ENCODE data around the gene KNCN. TPM values are rescaled to one million over a fixed set of nuclear protein-coding genes. Genes with fewer than 3 reads are reported as not detected.

Gene KNCN
- total and polyA plus RNA-seq, 2 experiments from 2014 or later: not detected

DNA sequence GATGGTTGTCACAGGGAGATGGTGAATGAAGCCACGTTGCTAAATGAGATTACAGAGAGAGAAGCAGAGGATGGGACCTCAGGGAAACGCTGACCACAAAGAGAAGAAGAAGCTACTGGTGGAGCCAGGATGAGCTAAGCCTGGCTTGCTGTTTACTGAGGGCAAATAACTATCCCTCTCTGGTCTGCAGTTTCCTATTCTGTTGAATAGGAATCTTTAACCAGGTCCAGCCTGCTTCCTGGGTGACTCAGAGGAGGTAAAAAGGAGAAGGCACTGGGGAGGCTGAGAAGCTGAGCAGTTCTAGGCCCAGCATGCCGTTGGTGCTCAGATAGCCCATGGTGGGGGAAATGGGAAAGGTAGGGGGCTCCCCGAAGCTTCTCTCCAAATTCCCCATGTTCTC, 32.2 kb downstream of the KNCN start:
- no peak for ATAC-seq
- Histone ChIP-seq H3K36me3 (ENCODE audit: insufficient read depth) (no peaks in the 10 kb centered on the region), H3K9me2 (ENCODE audit: insufficient read depth) (no peaks in the 10 kb centered on the region), H3K4me2 (no peak overlapping the region), H3K4me1 (ENCODE audit: insufficient read depth) (peaks cover 43% of the 10 kb centered on the region), H3K27ac (ENCODE audit: low read depth) (no peak overlapping the region), H2AFZ (no peak overlapping the region), H4K20me1 (replicated peaks; ENCODE audit: insufficient read depth) (no peaks in the 10 kb centered on the region), H3K79me2 (replicated peaks; ENCODE audit: insufficient read depth) (no peaks in the 10 kb centered on the region), H3K4me3 (no peak overlapping the region), H3K27me3 (ENCODE audit: insufficient read depth) (peaks cover 85% of the 10 kb centered on the region), H3F3A (replicated peaks; ENCODE audit: low read depth) (0 out of 2 replicates have a peak, but pooled peaks cover 5% of the 10 kb centered on the region)
- Mint-ChIP-seq H3K36me3 (ENCODE audit: low read depth) (no peaks in the 10 kb centered on the region), H3K27ac (no peak overlapping the region), H3K27me3 (ENCODE audit: insufficient read depth, low read depth, poor library complexity) (peaks cover 56% of the 10 kb centered on the region), H3K4me3 (no peak overlapping the region), H3K4me1 (peaks cover 57% of the 10 kb centered on the region), H3K9me3 (peaks cover 3% of the 10 kb centered on the region; the same call in 1 of the 3 replicates)
- TF ChIP-seq JUNB (IDR thresholded peaks at IDR 0.05; ENCODE audit: unreplicated experiment): no peak
- TF ChIP-seq, protein P1, sequence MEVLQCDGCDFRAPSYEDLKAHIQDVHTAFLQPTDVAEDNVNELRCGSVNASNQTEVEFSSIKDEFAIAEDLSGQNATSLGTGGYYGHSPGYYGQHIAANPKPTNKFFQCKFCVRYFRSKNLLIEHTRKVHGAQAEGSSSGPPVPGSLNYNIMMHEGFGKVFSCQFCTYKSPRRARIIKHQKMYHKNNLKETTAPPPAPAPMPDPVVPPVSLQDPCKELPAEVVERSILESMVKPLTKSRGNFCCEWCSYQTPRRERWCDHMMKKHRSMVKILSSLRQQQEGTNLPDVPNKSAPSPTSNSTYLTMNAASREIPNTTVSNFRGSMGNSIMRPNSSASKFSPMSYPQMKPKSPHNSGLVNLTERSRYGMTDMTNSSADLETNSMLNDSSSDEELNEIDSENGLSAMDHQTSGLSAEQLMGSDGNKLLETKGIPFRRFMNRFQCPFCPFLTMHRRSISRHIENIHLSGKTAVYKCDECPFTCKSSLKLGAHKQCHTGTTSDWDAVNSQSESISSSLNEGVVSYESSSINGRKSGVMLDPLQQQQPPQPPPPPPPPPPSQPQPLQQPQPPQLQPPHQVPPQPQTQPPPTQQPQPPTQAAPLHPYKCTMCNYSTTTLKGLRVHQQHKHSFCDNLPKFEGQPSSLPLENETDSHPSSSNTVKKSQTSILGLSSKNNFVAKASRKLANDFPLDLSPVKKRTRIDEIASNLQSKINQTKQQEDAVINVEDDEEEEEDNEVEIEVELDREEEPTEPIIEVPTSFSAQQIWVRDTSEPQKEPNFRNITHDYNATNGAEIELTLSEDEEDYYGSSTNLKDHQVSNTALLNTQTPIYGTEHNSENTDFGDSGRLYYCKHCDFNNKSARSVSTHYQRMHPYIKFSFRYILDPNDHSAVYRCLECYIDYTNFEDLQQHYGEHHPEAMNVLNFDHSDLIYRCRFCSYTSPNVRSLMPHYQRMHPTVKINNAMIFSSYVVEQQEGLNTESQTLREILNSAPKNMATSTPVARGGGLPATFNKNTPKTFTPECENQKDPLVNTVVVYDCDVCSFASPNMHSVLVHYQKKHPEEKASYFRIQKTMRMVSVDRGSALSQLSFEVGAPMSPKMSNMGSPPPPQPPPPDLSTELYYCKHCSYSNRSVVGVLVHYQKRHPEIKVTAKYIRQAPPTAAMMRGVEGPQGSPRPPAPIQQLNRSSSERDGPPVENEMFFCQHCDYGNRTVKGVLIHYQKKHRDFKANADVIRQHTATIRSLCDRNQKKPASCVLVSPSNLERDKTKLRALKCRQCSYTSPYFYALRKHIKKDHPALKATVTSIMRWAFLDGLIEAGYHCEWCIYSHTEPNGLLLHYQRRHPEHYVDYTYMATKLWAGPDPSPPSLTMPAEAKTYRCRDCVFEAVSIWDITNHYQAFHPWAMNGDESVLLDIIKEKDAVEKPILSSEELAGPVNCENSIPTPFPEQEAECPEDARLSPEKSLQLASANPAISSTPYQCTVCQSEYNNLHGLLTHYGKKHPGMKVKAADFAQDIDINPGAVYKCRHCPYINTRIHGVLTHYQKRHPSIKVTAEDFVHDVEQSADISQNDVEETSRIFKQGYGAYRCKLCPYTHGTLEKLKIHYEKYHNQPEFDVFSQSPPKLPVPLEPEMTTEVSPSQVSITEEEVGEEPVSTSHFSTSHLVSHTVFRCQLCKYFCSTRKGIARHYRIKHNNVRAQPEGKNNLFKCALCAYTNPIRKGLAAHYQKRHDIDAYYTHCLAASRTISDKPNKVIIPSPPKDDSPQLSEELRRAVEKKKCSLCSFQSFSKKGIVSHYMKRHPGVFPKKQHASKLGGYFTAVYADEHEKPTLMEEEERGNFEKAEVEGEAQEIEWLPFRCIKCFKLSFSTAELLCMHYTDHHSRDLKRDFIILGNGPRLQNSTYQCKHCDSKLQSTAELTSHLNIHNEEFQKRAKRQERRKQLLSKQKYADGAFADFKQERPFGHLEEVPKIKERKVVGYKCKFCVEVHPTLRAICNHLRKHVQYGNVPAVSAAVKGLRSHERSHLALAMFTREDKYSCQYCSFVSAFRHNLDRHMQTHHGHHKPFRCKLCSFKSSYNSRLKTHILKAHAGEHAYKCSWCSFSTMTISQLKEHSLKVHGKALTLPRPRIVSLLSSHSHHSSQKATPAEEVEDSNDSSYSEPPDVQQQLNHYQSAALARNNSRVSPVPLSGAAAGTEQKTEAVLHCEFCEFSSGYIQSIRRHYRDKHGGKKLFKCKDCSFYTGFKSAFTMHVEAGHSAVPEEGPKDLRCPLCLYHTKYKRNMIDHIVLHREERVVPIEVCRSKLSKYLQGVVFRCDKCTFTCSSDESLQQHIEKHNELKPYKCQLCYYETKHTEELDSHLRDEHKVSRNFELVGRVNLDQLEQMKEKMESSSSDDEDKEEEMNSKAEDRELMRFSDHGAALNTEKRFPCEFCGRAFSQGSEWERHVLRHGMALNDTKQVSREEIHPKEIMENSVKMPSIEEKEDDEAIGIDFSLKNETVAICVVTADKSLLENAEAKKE (CRISPR knock-in tag; IDR thresholded peaks at IDR 0.05): no peak
- no peak for TF ChIP-seq ZNF331 (CRISPR knock-in tag; IDR thresholded peaks at IDR 0.05; ENCODE audit: low read depth)
- TF ChIP-seq REST (IDR thresholded peaks at IDR 0.05; ENCODE audit: unreplicated experiment): no peak
- no peak for TF ChIP-seq EZH2phosphoT487 (IDR thresholded peaks at IDR 0.05; ENCODE audit: unreplicated experiment)
- TF ChIP-seq CREB1 (CRISPR knock-in tag; IDR thresholded peaks at IDR 0.05; ENCODE audit: low read depth): no peak
- TF ChIP-seq, protein P2, sequence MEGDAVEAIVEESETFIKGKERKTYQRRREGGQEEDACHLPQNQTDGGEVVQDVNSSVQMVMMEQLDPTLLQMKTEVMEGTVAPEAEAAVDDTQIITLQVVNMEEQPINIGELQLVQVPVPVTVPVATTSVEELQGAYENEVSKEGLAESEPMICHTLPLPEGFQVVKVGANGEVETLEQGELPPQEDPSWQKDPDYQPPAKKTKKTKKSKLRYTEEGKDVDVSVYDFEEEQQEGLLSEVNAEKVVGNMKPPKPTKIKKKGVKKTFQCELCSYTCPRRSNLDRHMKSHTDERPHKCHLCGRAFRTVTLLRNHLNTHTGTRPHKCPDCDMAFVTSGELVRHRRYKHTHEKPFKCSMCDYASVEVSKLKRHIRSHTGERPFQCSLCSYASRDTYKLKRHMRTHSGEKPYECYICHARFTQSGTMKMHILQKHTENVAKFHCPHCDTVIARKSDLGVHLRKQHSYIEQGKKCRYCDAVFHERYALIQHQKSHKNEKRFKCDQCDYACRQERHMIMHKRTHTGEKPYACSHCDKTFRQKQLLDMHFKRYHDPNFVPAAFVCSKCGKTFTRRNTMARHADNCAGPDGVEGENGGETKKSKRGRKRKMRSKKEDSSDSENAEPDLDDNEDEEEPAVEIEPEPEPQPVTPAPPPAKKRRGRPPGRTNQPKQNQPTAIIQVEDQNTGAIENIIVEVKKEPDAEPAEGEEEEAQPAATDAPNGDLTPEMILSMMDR (conservative IDR thresholded peaks at IDR 0.05; ENCODE audit: low read depth in 2 of 2): no peak
- TF ChIP-seq, protein P3, sequence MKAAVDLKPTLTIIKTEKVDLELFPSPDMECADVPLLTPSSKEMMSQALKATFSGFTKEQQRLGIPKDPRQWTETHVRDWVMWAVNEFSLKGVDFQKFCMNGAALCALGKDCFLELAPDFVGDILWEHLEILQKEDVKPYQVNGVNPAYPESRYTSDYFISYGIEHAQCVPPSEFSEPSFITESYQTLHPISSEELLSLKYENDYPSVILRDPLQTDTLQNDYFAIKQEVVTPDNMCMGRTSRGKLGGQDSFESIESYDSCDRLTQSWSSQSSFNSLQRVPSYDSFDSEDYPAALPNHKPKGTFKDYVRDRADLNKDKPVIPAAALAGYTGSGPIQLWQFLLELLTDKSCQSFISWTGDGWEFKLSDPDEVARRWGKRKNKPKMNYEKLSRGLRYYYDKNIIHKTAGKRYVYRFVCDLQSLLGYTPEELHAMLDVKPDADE (IDR thresholded peaks at IDR 0.05): no peak
- TF ChIP-seq NANOG (IDR thresholded peaks at IDR 0.05; ENCODE audit: borderline replicate concordance): no peak
- no peak for TF ChIP-seq ZNF114 (CRISPR knock-in tag; IDR thresholded peaks at IDR 0.05)
- no peak for TF ChIP-seq EZH2 (IDR thresholded peaks at IDR 0.05; ENCODE audit: low read depth, unreplicated experiment)
- no peak for DNase-seq (ENCODE audit: low spot score)
